ENCODE measurements around the gene RSPO3.

The RSPO3 gene

GRCh38 chr6:127124172-127124571, 5.7 kb downstream of the RSPO3 start:
- no peak overlapping the region for H3K4me3 ChIP-seq (ENCODE audit: low read depth, low read length)
- TF ChIP-seq CTCF (IDR thresholded peaks at IDR 0.05; ENCODE audit: low read depth, low read length, missing control alignments), result no peak
- DNase-seq (ENCODE audit: low read depth), result no peak
- in situ Hi-C loops (cut with HindIII; ENCODE audit: low sequenced_read_pairs), result no loop called here

DNA sequence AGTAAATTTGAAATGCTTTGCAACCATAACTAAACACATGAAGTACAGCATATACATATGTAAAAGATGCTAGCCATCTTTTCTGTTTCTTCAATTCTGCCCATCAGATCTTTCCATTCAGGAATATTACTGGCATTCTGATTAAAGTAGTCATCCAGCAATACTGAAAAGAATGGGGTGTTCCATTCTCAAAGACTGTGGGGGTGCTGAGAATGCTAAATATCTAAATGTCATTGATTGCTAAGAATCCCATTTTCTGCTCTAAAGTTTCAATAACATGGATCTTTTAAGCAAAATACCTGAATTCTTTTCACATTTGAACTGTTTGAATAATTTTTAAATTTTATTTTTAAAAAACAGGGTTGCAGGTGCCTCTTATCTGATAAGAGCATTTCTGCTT, 6.2 kb downstream of the RSPO3 start:
- DNase-seq (ENCODE audit: low read depth), result no peak
- TF ChIP-seq CTCF (IDR thresholded peaks at IDR 0.05; ENCODE audit: low read depth, low read length, missing control alignments), result no peak
- H3K4me3 ChIP-seq (ENCODE audit: low read depth, low read length), result no peak overlapping the region
- in situ Hi-C loops (cut with HindIII; ENCODE audit: low sequenced_read_pairs), result no loop called here

GRCh38 chr6:127128066-127128465, 9.6 kb downstream of the RSPO3 start:
- no peak for DNase-seq (ENCODE audit: low read depth)
- in situ Hi-C loops (cut with HindIII; ENCODE audit: low sequenced_read_pairs), result no loop called here
- no peak for TF ChIP-seq CTCF (IDR thresholded peaks at IDR 0.05; ENCODE audit: low read depth, low read length, missing control alignments)
- no peak overlapping the region for H3K4me3 ChIP-seq (ENCODE audit: low read depth, low read length)

DNA sequence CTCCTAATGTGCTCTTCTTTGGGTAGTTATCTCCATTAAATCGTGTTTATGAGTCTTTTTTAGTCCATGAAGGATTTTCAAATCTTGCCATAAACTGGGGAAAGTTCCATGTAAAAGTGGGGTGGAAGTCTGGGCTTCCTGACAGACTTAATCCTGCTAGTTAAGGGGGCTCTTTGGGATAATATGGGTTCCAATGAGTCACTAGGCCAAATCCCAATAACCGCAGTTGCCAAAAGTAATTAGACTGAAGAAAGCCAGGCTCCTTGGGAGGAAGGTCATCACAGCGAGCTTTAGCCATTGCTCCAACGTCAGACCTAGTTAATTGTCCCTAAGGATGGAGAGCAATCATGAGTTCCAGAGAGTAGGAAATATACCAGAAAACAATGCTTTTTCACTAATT, 10.8 kb downstream of the RSPO3 start:
- in situ Hi-C loops (cut with HindIII; ENCODE audit: low sequenced_read_pairs), result no loop called here
- TF ChIP-seq CTCF (IDR thresholded peaks at IDR 0.05; ENCODE audit: low read depth, low read length, missing control alignments), result no peak

DNA sequence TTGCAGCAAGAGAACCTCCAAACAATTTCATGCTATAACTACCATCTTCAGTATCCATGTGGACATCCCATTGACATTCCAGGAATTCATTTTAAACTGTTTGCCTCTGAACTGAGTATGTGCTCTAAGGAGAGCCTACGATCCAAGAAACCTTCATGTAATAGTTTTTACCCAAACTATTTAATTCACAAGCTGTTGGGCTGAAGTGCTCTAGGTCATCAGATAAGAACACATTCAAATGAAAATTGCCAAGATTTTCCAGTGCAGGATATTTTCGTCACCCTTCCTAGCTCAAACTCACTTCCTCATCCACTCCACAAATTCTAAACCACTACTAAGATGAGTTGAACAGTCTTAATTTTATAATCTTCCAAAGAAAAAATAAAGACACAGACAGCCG, 12.8 kb downstream of the RSPO3 start:
- in situ Hi-C loops (cut with HindIII; ENCODE audit: low sequenced_read_pairs), result no loop called here
- no peak for DNase-seq (ENCODE audit: low read depth)
- no peak for TF ChIP-seq CTCF (IDR thresholded peaks at IDR 0.05; ENCODE audit: low read depth, low read length, missing control alignments)
- no peak overlapping the region for H3K4me3 ChIP-seq (ENCODE audit: low read depth, low read length)

More for the DNA sequence above, 10.8 kb downstream of the RSPO3 start:
- no peak overlapping the region for H3K4me3 ChIP-seq (ENCODE audit: low read depth, low read length)
- no peak for DNase-seq (ENCODE audit: low read depth)

GRCh38 chr6:127131772-127132376, 13.4 kb downstream of the RSPO3 start:
- H3K4me3 ChIP-seq (ENCODE audit: low read depth, low read length), result no peak overlapping the region
- no peak for TF ChIP-seq CTCF (IDR thresholded peaks at IDR 0.05; ENCODE audit: low read depth, low read length, missing control alignments)
- no peak for DNase-seq (ENCODE audit: low read depth)
- in situ Hi-C loops (cut with HindIII; ENCODE audit: low sequenced_read_pairs), result no loop called here
